Calu3 (cell line): Measurements from ENCODE around the gene MPEG1. TPM values are rescaled to one million over a fixed set of nuclear protein-coding genes. Genes with fewer than 3 reads are reported as not detected.

Experiments used
- BruUV-seq: library from RNA; stranded (reverse); fragments of 400-500 nt; replicated peaks from 2 replicates; lab custom pipeline; 2021; lab: Mats Ljungman, UMichigan
- CTCF ChIA-PET: fragments of 300-600 bp; sonication (Branson Sonifier 250); formaldehyde crosslinking; loops from one replicate; lab custom pipeline; 2022; ENCODE audit warnings: antibody characterized with exemption; lab: Charles Lee
- DNase-seq: peaks from one replicate; pipeline ENCODE4 v3.0.0; 2022
- H3K27ac Mint-ChIP-seq: one replicate; pipeline ENCODE4 v1.8.0; 2022; ENCODE audit warnings: mixed read lengths; ENCODE audit not compliant: unreplicated experiment
- H3K27me3 Mint-ChIP-seq: one replicate; pipeline ENCODE4 v1.8.0; 2022; ENCODE audit warnings: mixed read lengths; ENCODE audit not compliant: unreplicated experiment
- H3K36me3 Mint-ChIP-seq: one replicate; pipeline ENCODE4 v1.8.0; 2022; ENCODE audit warnings: mild to moderate bottlenecking, moderate library complexity, mixed read lengths; ENCODE audit not compliant: insufficient read depth, unreplicated experiment
- H3K4me1 Mint-ChIP-seq: one replicate; pipeline ENCODE4 v1.8.0; 2022; ENCODE audit warnings: mild to moderate bottlenecking, low read depth, mixed read lengths; ENCODE audit not compliant: unreplicated experiment
- H3K4me3 Mint-ChIP-seq: one replicate; pipeline ENCODE4 v1.8.0; 2022; ENCODE audit warnings: mild to moderate bottlenecking, low read depth, moderate library complexity, mixed read lengths; ENCODE audit not compliant: unreplicated experiment
- H3K9me3 Mint-ChIP-seq: one replicate; pipeline ENCODE4 v1.8.0; 2022; ENCODE audit warnings: low read depth, mixed read lengths; ENCODE audit not compliant: unreplicated experiment
- CTCF ChIP-seq: fragments of 200-600 bp; IDR thresholded peaks from one replicate; pipeline ENCODE4 v1.8.0; 2022; ENCODE audit warnings: antibody characterized with exemption; ENCODE audit not compliant: unreplicated experiment
- intact Hi-C: fragments of 100-400 bp; cut with micrococcal nuclease; formaldehyde crosslinking; loops from one replicate; pipeline ENCODE4 v1.10.0; 2022; ENCODE audit not compliant: unreplicated experiment
- total RNA-seq: library from RNA; stranded (reverse); gene quantifications from 2 replicates; pipeline ENCODE4 v1.2.3, GENCODE V29; 2022

The MPEG1 gene
- total RNA-seq, 1 experiment from 2014 or later: not detected

DNA sequence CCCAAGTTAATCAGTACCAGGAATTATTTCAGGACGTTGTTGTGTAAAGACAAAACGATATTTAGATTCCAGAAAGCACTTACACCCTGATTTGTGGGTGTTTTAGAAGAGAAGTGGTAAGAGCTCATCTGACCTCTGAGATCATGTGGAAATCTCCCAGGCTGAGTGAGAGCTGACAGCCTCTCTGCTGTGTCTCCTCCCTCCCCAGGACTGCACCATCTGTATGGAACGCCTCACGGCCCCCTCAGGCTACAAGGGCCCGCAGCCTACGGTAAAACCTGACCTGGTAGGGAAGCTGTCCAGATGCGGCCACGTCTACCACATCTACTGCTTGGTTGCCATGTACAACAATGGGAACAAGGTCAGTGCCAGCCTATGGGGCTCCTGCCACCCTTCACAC lies 20.8 kb downstream of the MPEG1 start:
- Mint-ChIP-seq H3K36me3 (peaks cover 44% of the 10 kb centered on the region), H3K4me3 (no peak overlapping the region), H3K27me3 (no peaks in the 10 kb centered on the region), H3K27ac (no peak overlapping the region), H3K9me3 (no peaks in the 10 kb centered on the region), H3K4me1 (peaks cover 51% of the 10 kb centered on the region)
- no peak for TF ChIP-seq CTCF
- no peak for DNase-seq
- intact Hi-C loops: no loop called here
- no TSS peak for BruUV-seq
- CTCF ChIA-PET: interaction anchor here (1.3 kb wide), 1 partner anchor 20 kb away, joined by 4 read pairs; the partner anchor contains the start of gene DTX4

- Mint-ChIP-seq H3K27ac (no peak overlapping the region), H3K9me3 (no peaks in the 10 kb centered on the region), H3K36me3 (peaks cover 49% of the 10 kb centered on the region), H3K4me1 (peaks cover 59% of the 10 kb centered on the region), H3K4me3 (no peak overlapping the region), H3K27me3 (no peaks in the 10 kb centered on the region)
- intact Hi-C loops: no loop called here
- DNase-seq: no peak
- BruUV-seq: no TSS peak
- CTCF ChIA-PET: no interaction called here
- TF ChIP-seq CTCF: no peak
These were observed 21.6 kb downstream of the MPEG1 start for GRCh38 chr11:59191095-59191494.

DNA sequence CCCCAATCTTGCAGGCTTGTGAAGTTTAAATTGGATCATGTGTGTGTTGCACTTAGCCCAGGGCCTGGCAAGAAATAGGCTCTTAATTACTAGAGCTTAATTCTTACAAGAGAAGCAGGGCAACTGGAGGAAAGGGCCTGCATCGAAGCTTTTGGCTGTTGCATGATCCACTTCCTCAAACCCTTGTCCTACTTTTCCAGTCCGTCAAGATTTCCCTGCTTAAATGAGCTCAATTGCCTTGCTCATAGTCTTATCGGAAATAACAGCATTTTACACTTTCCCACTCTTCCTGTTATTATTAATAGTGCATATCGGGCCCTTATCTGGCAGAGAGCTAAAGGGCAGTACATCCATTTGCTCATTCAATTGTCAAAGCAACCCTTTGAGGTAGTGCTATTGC lies 22.7 kb downstream of the MPEG1 start:
- Mint-ChIP-seq H3K36me3 (peaks cover 53% of the 10 kb centered on the region), H3K27me3 (no peaks in the 10 kb centered on the region), H3K4me3 (peak overlapping the region; percentile 28), H3K27ac (peak overlapping the region; percentile 15), H3K9me3 (no peaks in the 10 kb centered on the region), H3K4me1 (peaks cover 63% of the 10 kb centered on the region)
- peak; percentile 14 for DNase-seq
- BruUV-seq: no TSS peak
- no peak for TF ChIP-seq CTCF
- CTCF ChIA-PET: interaction anchor here (1.0 to 1.5 kb wide), 4 partner anchors 12 to 18 kb away, joined by 3 to 11 read pairs (median 6); partner anchors contain the start of gene DTX4
- intact Hi-C loops: loop anchor here (5.0 kb wide), 1 partner anchor 357 kb away; no protein-coding TSS in a partner anchor

GRCh38 chr11:59188954-59189353 lies 23.8 kb downstream of the MPEG1 start:
- H3K27ac Mint-ChIP-seq: peak overlapping the region; percentile 43
- CTCF ChIA-PET: interaction anchor here (1.4 to 1.5 kb wide), 2 partner anchors 17 to 18 kb away, joined by 4 to 11 read pairs; partner anchors contain the start of gene DTX4
- TF ChIP-seq CTCF: no peak
- DNase-seq: no peak
- H3K36me3 Mint-ChIP-seq: peaks cover 46% of the 10 kb centered on the region
- no peak overlapping the region for H3K4me3 Mint-ChIP-seq
- H3K27me3 Mint-ChIP-seq: no peaks in the 10 kb centered on the region
- H3K9me3 Mint-ChIP-seq: no peaks in the 10 kb centered on the region
- peaks cover 73% of the 10 kb centered on the region for H3K4me1 Mint-ChIP-seq
- no TSS peak for BruUV-seq
- intact Hi-C loops: loop anchor here (5.0 kb wide), 1 partner anchor 358 kb away; no protein-coding TSS in a partner anchor
